ENCODE measurements around the gene EEPD1.
A peak's percentile ranks its signal among the peaks of the same experiment; 100 is the strongest.
"Not testable (repeated sequence)": the region's sequence is repeated elsewhere in the genome, so short reads cannot be mapped to it uniquely, and the experiment has no call there.

The EEPD1 gene

DNA sequence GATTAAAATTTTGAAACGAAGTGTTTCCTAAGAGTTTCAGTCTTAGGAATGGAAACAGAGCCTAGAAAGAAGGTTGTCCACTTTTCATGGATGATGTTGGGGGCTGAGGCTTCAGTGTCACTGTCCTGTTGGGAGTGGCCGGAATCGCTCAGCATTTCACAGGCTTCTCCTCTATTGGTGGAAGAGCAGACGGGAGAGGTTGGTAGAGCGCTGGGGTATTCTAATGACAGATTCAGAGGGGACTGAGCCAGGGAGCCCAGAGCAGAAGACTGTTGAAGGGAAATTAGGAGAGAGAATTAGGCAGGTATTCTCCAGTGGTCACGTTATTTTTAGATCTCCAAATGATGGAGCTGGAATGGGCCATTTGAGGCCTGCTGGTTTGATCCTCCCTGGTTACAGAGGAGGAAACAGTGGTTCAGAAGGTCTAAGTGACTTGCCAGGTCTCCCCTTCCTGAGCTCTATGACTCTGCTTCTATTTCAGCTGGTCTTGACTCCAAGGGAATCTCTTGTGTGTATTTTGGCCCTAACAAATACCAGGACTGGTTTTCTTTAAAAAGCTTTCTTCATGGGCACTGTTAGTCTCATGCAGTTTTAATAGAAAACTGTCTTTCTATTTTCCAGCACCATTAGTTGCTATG, 35.7 kb upstream of the EEPD1 start:
- H3K27me3 ChIP-seq (ENCODE audit: insufficient read depth, low read depth, severe bottlenecking): no peaks in the 10 kb centered on the region

DNA sequence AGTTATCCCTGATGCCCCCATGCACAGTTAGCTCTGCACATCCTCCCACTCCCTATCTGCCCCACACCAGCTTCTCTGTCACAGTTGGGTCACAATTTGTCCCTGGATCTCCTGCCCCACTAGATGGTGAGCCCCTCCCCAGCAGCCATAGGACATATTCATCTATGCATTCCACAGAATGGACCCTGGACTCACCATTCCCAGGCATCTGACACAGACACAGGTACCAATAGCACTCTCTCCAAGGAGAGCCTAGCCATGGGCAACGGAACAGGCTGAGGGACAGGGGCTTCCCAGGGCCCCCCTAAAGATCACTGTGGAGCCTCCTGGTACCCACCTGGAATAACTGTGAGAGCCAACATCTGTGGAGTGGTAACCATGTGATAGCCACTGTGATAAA, 34.7 kb upstream of the EEPD1 start:
- no peaks in the 10 kb centered on the region for H3K9me3 ChIP-seq (ENCODE audit: severe bottlenecking)
- H3K27me3 ChIP-seq (ENCODE audit: insufficient read depth, low read depth, severe bottlenecking): no peaks in the 10 kb centered on the region
- no peak overlapping the region for H3K4me3 ChIP-seq (ENCODE audit: low read depth, low read length)
- no peak overlapping the region for H3K27ac ChIP-seq
- DNase-seq: no peak
- H3K36me3 ChIP-seq: no peaks in the 10 kb centered on the region
- TF ChIP-seq, protein P1, sequence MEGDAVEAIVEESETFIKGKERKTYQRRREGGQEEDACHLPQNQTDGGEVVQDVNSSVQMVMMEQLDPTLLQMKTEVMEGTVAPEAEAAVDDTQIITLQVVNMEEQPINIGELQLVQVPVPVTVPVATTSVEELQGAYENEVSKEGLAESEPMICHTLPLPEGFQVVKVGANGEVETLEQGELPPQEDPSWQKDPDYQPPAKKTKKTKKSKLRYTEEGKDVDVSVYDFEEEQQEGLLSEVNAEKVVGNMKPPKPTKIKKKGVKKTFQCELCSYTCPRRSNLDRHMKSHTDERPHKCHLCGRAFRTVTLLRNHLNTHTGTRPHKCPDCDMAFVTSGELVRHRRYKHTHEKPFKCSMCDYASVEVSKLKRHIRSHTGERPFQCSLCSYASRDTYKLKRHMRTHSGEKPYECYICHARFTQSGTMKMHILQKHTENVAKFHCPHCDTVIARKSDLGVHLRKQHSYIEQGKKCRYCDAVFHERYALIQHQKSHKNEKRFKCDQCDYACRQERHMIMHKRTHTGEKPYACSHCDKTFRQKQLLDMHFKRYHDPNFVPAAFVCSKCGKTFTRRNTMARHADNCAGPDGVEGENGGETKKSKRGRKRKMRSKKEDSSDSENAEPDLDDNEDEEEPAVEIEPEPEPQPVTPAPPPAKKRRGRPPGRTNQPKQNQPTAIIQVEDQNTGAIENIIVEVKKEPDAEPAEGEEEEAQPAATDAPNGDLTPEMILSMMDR (IDR thresholded peaks at IDR 0.05; ENCODE audit: low read depth, low read length): no peak

More for the DNA sequence above, 35.7 kb upstream of the EEPD1 start:
- Histone ChIP-seq H3K36me3 (no peaks in the 10 kb centered on the region), H3K9me3 (ENCODE audit: severe bottlenecking) (no peaks in the 10 kb centered on the region), H3K4me3 (ENCODE audit: low read depth, low read length) (no peak overlapping the region), H3K27ac (no peak overlapping the region)
- TF ChIP-seq, protein P1 (IDR thresholded peaks at IDR 0.05; ENCODE audit: low read depth, low read length): no peak
- DNase-seq: no peak

DNA sequence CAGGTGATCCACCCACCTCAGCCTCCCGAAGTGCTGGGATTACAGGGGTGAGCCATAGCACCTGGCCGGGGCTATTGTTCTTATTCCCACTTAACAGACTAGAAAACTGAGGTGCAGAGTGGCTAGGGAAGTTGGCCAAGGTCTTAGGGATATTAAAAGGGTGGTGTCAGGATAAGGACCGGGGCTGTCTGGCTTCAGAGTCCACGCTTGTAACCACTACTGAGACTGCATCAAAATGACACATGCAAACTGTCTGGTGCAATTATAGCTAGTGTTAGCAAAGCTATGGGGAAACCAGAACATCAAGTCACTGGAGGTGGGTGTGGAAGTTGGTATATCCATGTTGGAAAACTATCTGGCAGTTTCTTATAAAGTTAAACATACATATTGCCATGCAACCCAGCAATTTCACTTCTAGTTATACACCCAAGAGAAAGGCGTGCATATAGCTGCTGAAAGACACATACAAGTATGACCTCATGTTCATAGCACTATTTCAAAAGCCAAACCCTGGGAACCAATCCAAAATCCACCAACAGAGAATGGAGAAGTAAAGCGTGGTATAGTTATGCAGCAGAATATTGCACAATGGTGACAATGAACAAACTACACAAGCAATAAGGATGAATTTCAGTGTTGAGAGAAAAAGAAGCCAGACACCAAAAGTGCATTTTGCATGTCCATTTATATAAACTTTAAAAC, 33.9 kb upstream of the EEPD1 start:
- no peaks in the 10 kb centered on the region for H3K9me3 ChIP-seq (ENCODE audit: severe bottlenecking)
- no peak overlapping the region for H3K4me3 ChIP-seq (ENCODE audit: low read depth, low read length)
- TF ChIP-seq, protein P1 (IDR thresholded peaks at IDR 0.05; ENCODE audit: low read depth, low read length): no peak
- H3K36me3 ChIP-seq: no peaks in the 10 kb centered on the region
- H3K27ac ChIP-seq: no peak overlapping the region
- no peaks in the 10 kb centered on the region for H3K27me3 ChIP-seq (ENCODE audit: insufficient read depth, low read depth, severe bottlenecking)
- no peak for DNase-seq

DNA sequence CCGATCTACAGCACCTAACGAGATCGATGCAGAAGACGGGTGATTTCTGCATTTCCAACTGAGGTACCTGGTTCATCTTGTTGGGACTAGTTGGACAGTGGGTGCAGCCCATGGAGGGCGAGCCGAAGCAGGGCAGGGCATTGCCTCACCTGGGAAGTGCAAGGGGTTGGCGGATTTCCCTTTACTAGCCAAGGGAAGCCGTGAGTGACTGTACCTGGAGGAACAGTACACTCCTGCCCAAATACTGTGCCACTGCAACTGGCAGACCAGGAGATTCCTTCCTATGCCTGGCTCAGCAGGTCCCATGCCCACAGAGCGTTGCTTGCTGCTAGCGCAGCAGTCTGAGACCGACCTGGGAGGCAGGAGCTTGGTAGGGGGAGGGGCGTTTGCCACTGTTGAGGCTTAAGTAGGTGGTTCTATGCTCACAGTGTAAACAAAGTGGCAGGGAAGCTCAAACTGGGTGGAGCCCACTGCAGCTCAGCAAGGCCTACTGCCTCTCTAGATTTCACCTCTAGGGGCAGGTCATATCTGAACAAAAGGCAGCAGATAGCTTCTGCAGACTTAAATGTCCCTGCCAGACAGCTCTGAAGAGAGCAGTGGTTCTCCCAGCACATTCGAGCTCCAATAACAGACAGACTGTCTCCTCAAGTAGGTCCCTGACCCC, 32.9 kb upstream of the EEPD1 start:
- not testable (repeated sequence) for H3K27me3 ChIP-seq (ENCODE audit: insufficient read depth, low read depth, severe bottlenecking); H3K36me3 ChIP-seq; H3K4me3 ChIP-seq (ENCODE audit: low read depth, low read length); H3K9me3 ChIP-seq (ENCODE audit: severe bottlenecking); H3K27ac ChIP-seq
- TF ChIP-seq, protein P1 (IDR thresholded peaks at IDR 0.05; ENCODE audit: low read depth, low read length): peak; percentile 18; the same call in 1 of the 2 replicates
- peak; percentile 63 for DNase-seq

DNA sequence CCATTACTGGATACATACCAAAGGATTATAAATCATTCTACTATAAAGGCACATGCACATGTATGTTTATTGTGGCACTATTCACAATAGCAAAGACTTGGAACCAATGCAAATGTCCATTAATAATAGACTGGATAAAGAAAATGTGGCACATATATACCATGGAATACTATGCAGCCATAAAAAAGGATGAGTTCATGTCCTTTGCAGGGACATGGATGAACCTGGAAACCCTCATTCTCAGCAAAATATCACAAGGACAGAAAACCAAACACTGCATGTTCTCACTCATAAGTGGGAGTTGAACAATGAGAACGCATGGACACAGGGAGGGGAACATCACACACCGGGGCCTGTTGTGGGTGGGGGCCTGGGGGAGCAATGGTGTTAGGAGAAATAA, 27.4 kb upstream of the EEPD1 start:
- not testable (repeated sequence) for H3K36me3 ChIP-seq; DNase-seq; H3K27ac ChIP-seq; H3K27me3 ChIP-seq (ENCODE audit: insufficient read depth, low read depth, severe bottlenecking); H3K9me3 ChIP-seq (ENCODE audit: severe bottlenecking); H3K4me3 ChIP-seq (ENCODE audit: low read depth, low read length)

DNA sequence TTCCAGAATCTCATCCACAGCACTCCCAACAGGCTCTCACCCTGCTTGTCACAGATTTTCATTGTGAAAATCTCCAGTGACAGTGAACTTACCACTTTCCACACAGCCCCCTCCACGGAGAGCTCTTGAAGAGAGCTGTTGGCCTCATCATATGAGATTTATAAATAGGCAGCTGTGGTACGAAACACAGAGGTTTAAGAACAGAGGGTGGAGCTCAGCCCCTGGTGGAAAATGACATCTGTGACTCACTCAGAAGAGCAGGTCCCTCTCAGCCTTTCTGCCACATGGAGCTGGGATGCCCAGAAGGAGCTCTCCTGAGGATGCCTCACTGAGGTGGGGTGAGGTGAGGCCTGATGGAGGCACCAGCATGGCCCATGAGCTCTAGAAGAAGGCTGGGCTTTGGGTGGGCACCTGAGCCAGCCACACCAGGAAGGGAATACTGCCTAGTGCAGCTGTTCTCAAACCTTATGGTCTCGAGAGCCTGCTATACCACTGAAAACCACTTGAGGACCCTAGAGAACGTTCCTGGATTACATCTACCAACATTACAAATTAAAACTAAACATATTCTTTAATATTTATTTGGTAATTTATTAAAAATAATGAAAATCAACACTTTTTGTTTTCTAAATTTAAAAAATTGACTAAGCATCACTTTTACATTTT, 25.8 kb upstream of the EEPD1 start:
- TF ChIP-seq, protein P1 (IDR thresholded peaks at IDR 0.05; ENCODE audit: low read depth, low read length): no peak
- no peaks in the 10 kb centered on the region for H3K9me3 ChIP-seq (ENCODE audit: severe bottlenecking)
- DNase-seq: no peak
- H3K4me3 ChIP-seq (ENCODE audit: low read depth, low read length): no peak overlapping the region
- H3K27ac ChIP-seq: no peak overlapping the region
- no peaks in the 10 kb centered on the region for H3K36me3 ChIP-seq
- H3K27me3 ChIP-seq (ENCODE audit: insufficient read depth, low read depth, severe bottlenecking): no peaks in the 10 kb centered on the region
